ENCODE data around the gene GOPC. TPM values are rescaled to one million over a fixed set of nuclear protein-coding genes. Genes with fewer than 3 reads are reported as not detected.

GOPC gene
- total RNA-seq, 1 experiment from 2014 or later: 24.2 TPM

GRCh38 chr6:117619178-117619577, 16.9 kb upstream of the GOPC start (continued):
- TF ChIP-seq TCF7L2 (IDR thresholded peaks at IDR 0.05; ENCODE audit: borderline replicate concordance, extremely low read depth, insufficient read depth, insufficient read length) (no peak), POLR2A (IDR thresholded peaks at IDR 0.05; ENCODE audit: borderline replicate concordance, extremely low read depth, insufficient read depth, insufficient read length) (no peak), YY1 (IDR thresholded peaks at IDR 0.05; ENCODE audit: extremely low read depth, insufficient replicate concordance, low read depth, low read length) (no peak)

- DNase-seq (ENCODE audit: low read depth, low spot score) (no peak), ATAC-seq (no peak)
- no peaks in the 10 kb centered on the region for H3K79me2 ChIP-seq (ENCODE audit: insufficient read depth, low read length)
- ChIA-PET RAD21 (ENCODE audit: low non-redundant PET in 1 of 2, low total read pairs in 2 of 2, uncharacterized antibody in 2 of 2, unreplicated experiment in 2 of 2) (no interaction called here), POLR2A (no interaction called here), CTCF (no interaction called here)
- H3K4me1 ChIP-seq (ENCODE audit: control insufficient read depth in 1 of 2, insufficient read depth in 2 of 2, low read length in 2 of 2): peaks cover 0 to 14% of the 10 kb centered on the region in 2 experiments; a peak in 1 of 4 replicates
- no peak overlapping the region for H3K27ac ChIP-seq (ENCODE audit: low read depth, low read length)
- intact Hi-C loops (cut with micrococcal nuclease): no loop called here
- no peak overlapping the region for H3K9ac ChIP-seq (ENCODE audit: low read length)
- H2AFZ ChIP-seq (ENCODE audit: low read depth, low read length, poor library complexity, severe bottlenecking): no peak overlapping the region
- no peaks in the 10 kb centered on the region for H3K36me3 ChIP-seq (ENCODE audit: control insufficient read depth in 1 of 2, insufficient read depth in 2 of 2, low read length in 2 of 2)
- H3K4me3 ChIP-seq (replicated peaks in 1 of 2; ENCODE audit: low read depth in 1 of 2, low read length in 2 of 2): no peak overlapping the region
- no peaks in the 10 kb centered on the region for H3K9me2 ChIP-seq (ENCODE audit: insufficient read depth)
- H4K20me1 ChIP-seq (ENCODE audit: insufficient read depth): no peaks in the 10 kb centered on the region
- no peaks in the 10 kb centered on the region for H3K9me3 ChIP-seq (ENCODE audit: control insufficient read depth in 1 of 2, insufficient read depth in 1 of 2, low read depth in 1 of 2, low read length in 2 of 2)
- TF ChIP-seq TCF7L2 (IDR thresholded peaks at IDR 0.05; ENCODE audit: borderline replicate concordance, extremely low read depth, insufficient read depth, insufficient read length) (no peak), POLR2AphosphoS5 (IDR thresholded peaks at IDR 0.05; ENCODE audit: low read depth, low read length) (no peak)
- no peaks in the 10 kb centered on the region for H3K27me3 ChIP-seq (ENCODE audit: insufficient read depth, low read length)
- H3K4me2 ChIP-seq (ENCODE audit: low read length): no peak overlapping the region
- BruUV-seq (replicated peaks): no TSS peak
Measured at GRCh38 chr6:117617210-117618035, 15.1 kb upstream of the GOPC start.
